Activated B cell treated with CpG ODN at 0.5 μM for 24 hours (primary cell): ENCODE results near the gene DDR1. TPM values are rescaled to one million over a fixed set of nuclear protein-coding genes. Genes with fewer than 3 reads are reported as not detected.

Source experiments
- ATAC-seq: fragments of 200-7000 bp; cut with Tn5 transposase; one replicate; pipeline ENCODE4 v1.10.0; 2021; ENCODE audit warnings: low read depth, mild to moderate bottlenecking, moderate library complexity
- CTCF ChIA-PET: fragments of 350-600 bp; sonication (Branson Sonifier 250); formaldehyde crosslinking; loops from one replicate; lab custom pipeline; 2021; ENCODE audit warnings: antibody characterized with exemption; lab: Charles Lee
- POLR2A ChIA-PET: fragments of 350-600 bp; sonication (Branson Sonifier 250); formaldehyde crosslinking; loops from one replicate; lab custom pipeline; 2021; ENCODE audit warnings: antibody characterized with exemption; lab: Charles Lee
- DNase-seq: peaks from one replicate; pipeline ENCODE4 v3.0.0; 2022
- H3K27ac Mint-ChIP-seq: one replicate; pipeline ENCODE4 v1.8.0; 2020; ENCODE audit warnings: mixed read lengths
- H3K27me3 Mint-ChIP-seq: one replicate; pipeline ENCODE4 v1.8.0; 2021; ENCODE audit warnings: mixed read lengths
- H3K36me3 Mint-ChIP-seq: one replicate; pipeline ENCODE4 v1.8.0; 2021; ENCODE audit warnings: low read depth, mixed read lengths
- H3K4me1 Mint-ChIP-seq: one replicate; pipeline ENCODE4 v1.8.0; 2021; ENCODE audit warnings: mixed read lengths
- H3K4me3 Mint-ChIP-seq: one replicate; pipeline ENCODE4 v1.8.0; 2020; ENCODE audit warnings: mild to moderate bottlenecking, mixed read lengths
- H3K9me3 Mint-ChIP-seq: one replicate; pipeline ENCODE4 v1.8.0; 2020; ENCODE audit warnings: mixed read lengths
- intact Hi-C: fragments of 100-400 bp; cut with micrococcal nuclease; formaldehyde crosslinking; loops from one replicate; pipeline ENCODE4 v1.15.1; 2024
- total RNA-seq: library from RNA; stranded (reverse); gene quantifications from 2 replicates; pipeline ENCODE4 v1.2.3, GENCODE V29; 2022
- TF ChIP-seq, protein P1 (sequence below): fragments of 200-600 bp; IDR thresholded peaks from one replicate; pipeline ENCODE4 v1.8.0; 2022; ENCODE audit warnings: antibody characterized with exemption, mild to moderate bottlenecking

DDR1 gene
- total RNA-seq, 1 donor from 2014 or later = 18.7 TPM

DNA sequence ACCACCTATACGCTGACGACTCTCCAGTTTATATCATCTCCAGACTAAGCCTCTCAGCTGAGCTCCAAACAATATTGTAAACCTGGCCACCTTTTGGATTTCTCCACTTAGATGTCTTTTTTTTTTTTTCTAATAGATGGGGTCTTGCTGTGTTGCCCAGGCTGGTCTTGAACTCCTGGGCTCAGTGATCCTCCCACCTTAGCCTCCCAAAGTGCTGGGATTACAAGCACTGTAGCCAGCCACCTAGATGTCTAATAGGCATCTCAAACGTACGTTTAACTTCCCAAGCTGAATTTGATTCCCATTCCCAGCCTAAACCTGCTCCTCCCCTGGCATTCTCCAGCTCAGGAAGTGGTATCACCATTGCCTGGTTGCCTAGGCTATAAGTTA is 5.2 kb downstream of the DDR1 start:
- H3K27ac Mint-ChIP-seq = no peak overlapping the region
- TF ChIP-seq, protein P1, sequence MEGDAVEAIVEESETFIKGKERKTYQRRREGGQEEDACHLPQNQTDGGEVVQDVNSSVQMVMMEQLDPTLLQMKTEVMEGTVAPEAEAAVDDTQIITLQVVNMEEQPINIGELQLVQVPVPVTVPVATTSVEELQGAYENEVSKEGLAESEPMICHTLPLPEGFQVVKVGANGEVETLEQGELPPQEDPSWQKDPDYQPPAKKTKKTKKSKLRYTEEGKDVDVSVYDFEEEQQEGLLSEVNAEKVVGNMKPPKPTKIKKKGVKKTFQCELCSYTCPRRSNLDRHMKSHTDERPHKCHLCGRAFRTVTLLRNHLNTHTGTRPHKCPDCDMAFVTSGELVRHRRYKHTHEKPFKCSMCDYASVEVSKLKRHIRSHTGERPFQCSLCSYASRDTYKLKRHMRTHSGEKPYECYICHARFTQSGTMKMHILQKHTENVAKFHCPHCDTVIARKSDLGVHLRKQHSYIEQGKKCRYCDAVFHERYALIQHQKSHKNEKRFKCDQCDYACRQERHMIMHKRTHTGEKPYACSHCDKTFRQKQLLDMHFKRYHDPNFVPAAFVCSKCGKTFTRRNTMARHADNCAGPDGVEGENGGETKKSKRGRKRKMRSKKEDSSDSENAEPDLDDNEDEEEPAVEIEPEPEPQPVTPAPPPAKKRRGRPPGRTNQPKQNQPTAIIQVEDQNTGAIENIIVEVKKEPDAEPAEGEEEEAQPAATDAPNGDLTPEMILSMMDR = no peak
- H3K27me3 Mint-ChIP-seq = no peaks in the 10 kb centered on the region
- peaks cover 26% of the 10 kb centered on the region for H3K36me3 Mint-ChIP-seq
- ATAC-seq (no peak), DNase-seq (no peak)
- H3K4me1 Mint-ChIP-seq = peaks cover 28% of the 10 kb centered on the region
- CTCF ChIA-PET = interaction anchor here (1.3 kb wide), 1 partner anchor 24 kb away, joined by 3 read pairs; the partner anchor contains the start of gene VARS2
- no peaks in the 10 kb centered on the region for H3K9me3 Mint-ChIP-seq
- H3K4me3 Mint-ChIP-seq = no peak overlapping the region
- POLR2A ChIA-PET = no interaction called here
- intact Hi-C loops = no loop called here

- Mint-ChIP-seq H3K4me3 (no peak overlapping the region), H3K9me3 (no peaks in the 10 kb centered on the region), H3K27me3 (no peaks in the 10 kb centered on the region), H3K27ac (no peak overlapping the region), H3K36me3 (peaks cover 32% of the 10 kb centered on the region), H3K4me1 (peaks cover 24% of the 10 kb centered on the region)
- DNase-seq = no peak
- ChIA-PET CTCF (interaction anchor here (1.3 kb wide), 1 partner anchor 24 kb away, joined by 3 read pairs; the partner anchor contains the start of gene VARS2), POLR2A (no interaction called here)
- intact Hi-C loops = no loop called here
- no peak for ATAC-seq
- TF ChIP-seq, protein P1 = no peak
Measured at GRCh38 chr6:30889921-30890645, 5.8 kb downstream of the DDR1 start.

- Mint-ChIP-seq H3K9me3 (no peaks in the 10 kb centered on the region), H3K4me1 (peaks cover 16% of the 10 kb centered on the region), H3K27me3 (no peaks in the 10 kb centered on the region), H3K27ac (no peak overlapping the region), H3K36me3 (peaks cover 37% of the 10 kb centered on the region), H3K4me3 (no peak overlapping the region)
- TF ChIP-seq, protein P1 = no peak
- ChIA-PET CTCF (interaction anchor here (1.0 kb wide), 1 partner anchor 23 kb away, joined by 3 read pairs; the partner anchor contains the start of gene VARS2), POLR2A (interaction anchor here (0.6 kb wide), 1 partner anchor 276 kb away, joined by 6 read pairs; no protein-coding TSS in a partner anchor)
- DNase-seq (no peak), ATAC-seq (no peak)
- intact Hi-C loops = no loop called here
Measured at GRCh38 chr6:30890646-30891449, 6.5 kb downstream of the DDR1 start.

- peaks cover 11% of the 10 kb centered on the region for H3K4me1 Mint-ChIP-seq
- no peak overlapping the region for H3K27ac Mint-ChIP-seq
- ChIA-PET POLR2A (interaction anchor here (0.6 kb wide), 1 partner anchor 277 kb away, joined by 6 read pairs; no protein-coding TSS in a partner anchor), CTCF (interaction anchor here (1.0 kb wide), 1 partner anchor 23 kb away, joined by 3 read pairs; the partner anchor contains the start of gene VARS2)
- TF ChIP-seq, protein P1 = no peak
- intact Hi-C loops = no loop called here
- H3K36me3 Mint-ChIP-seq = peaks cover 40% of the 10 kb centered on the region
- DNase-seq = no peak
- no peaks in the 10 kb centered on the region for H3K27me3 Mint-ChIP-seq
- H3K4me3 Mint-ChIP-seq = no peak overlapping the region
- H3K9me3 Mint-ChIP-seq = no peaks in the 10 kb centered on the region
- no peak for ATAC-seq
Measured at GRCh38 chr6:30891450-30891723, 7.1 kb downstream of the DDR1 start.
